Glutamatergic neuron (in vitro differentiated cells): ENCODE data around the gene HSD17B4. TPM values are rescaled to one million over a fixed set of nuclear protein-coding genes. Genes with fewer than 3 reads are reported as not detected.

Source experiments
- DNase-seq: peaks from one replicate; pipeline ENCODE4 v3.0.0; 2022
- H3K27ac Mint-ChIP-seq: one replicate; pipeline ENCODE4 v1.8.0; 2020; ENCODE audit warnings: mild to moderate bottlenecking, mixed read lengths, inconsistent platforms; ENCODE audit not compliant: unreplicated experiment
- H3K27me3 Mint-ChIP-seq: one replicate; pipeline ENCODE4 v1.8.0; 2020; ENCODE audit warnings: mild to moderate bottlenecking, moderate library complexity, mixed read lengths, inconsistent platforms; ENCODE audit not compliant: unreplicated experiment
- H3K36me3 Mint-ChIP-seq: one replicate; pipeline ENCODE4 v1.8.0; 2020; ENCODE audit warnings: mild to moderate bottlenecking, mixed read lengths, inconsistent platforms; ENCODE audit not compliant: unreplicated experiment
- H3K4me1 Mint-ChIP-seq: one replicate; pipeline ENCODE4 v1.8.0; 2020; ENCODE audit warnings: mild to moderate bottlenecking, low read depth, mixed read lengths, inconsistent platforms; ENCODE audit not compliant: unreplicated experiment
- H3K4me3 Mint-ChIP-seq: one replicate; pipeline ENCODE4 v1.8.0; 2020; ENCODE audit warnings: mild to moderate bottlenecking, mixed read lengths, inconsistent platforms; ENCODE audit not compliant: unreplicated experiment
- H3K9me3 Mint-ChIP-seq: one replicate; pipeline ENCODE4 v1.8.0; 2020; ENCODE audit warnings: mild to moderate bottlenecking, moderate library complexity, mixed read lengths, inconsistent platforms; ENCODE audit not compliant: unreplicated experiment
- CTCF ChIP-seq: fragments of 200-600 bp; sonication (generic); IDR thresholded peaks from one replicate; pipeline ENCODE4 v1.5.0; 2021; ENCODE audit not compliant: partially characterized antibody, unreplicated experiment
- total RNA-seq: library from RNA; stranded (reverse); fragmentation: NEBNext Ultra II Directional; extraction: Animal tissue kit (Norgen Biotek cat#: 25700); gene quantifications from one replicate; pipeline ENCODE4 v1.2.1, GENCODE V29; 2021; ENCODE audit not compliant: unreplicated experiment

The HSD17B4 gene
- total RNA-seq, 1 donor from 2014 or later, result 161 TPM

- Mint-ChIP-seq H3K27me3 (no peaks in the 10 kb centered on the region), H3K27ac (no peak overlapping the region), H3K4me3 (no peak overlapping the region), H3K36me3 (no peaks in the 10 kb centered on the region), H3K9me3 (no peaks in the 10 kb centered on the region), H3K4me1 (peaks cover 19% of the 10 kb centered on the region)
- DNase-seq, result no peak
- no peak for TF ChIP-seq CTCF
Measured at GRCh38 chr5:119583684-119584083, 131.4 kb downstream of the HSD17B4 start.

Other genes with a start within 250 kb of the HSD17B4 start
- gene TNFAIP8, start 96.5 kb upstream of the HSD17B4 start, total RNA-seq, result 2.5 TPM
- not detected for gene FAM170A, start 177.1 kb downstream of the HSD17B4 start, total RNA-seq